Head of caudate nucleus (tissue), 42 donors: ENCODE measurements around the gene APBB1.

Experiments used
- DNase-seq, 42 donors: peaks; one replicate each; pipeline versions ENCODE4 v3.0.0 to v3.0.0-alpha.2; 2020 to 2021; ENCODE audit warnings: mixed read lengths in 7 of 42
- intact Hi-C: fragments of 100-400 bp; cut with DNase I; formaldehyde crosslinking; loops from one replicate; pipeline ENCODE4 v1.15.0; 2022

APBB1 gene

DNA sequence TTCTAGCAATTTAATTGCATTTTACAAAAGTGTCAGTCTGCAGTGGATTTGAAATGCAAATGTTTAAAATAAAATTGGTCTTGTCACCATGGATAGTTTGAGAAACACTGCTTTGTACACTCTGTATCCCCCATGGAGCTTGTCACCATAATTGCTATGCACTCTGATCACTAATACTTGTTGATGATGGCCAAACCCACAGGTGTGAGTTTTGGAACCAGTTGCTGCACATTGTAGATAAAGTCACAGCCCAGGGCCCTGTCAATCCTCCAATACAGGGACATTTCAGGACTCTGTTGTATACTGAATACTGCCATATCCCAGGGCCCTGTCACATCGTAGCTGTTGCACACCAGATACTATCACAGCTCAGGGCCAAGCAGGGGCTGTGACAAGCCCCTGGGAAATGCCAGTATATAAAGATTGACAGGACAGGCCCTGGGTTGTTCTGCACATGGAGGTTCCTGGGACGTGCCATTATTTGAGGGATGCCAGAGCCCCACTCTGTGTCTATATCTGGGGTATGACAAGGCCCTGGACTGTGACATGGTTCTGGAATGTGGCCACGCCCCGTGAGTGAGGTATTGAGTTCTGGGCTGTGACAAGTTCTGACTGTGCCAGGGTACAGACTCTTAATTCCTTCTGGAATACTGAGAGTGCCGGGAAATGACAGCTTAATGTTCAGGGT is 56.6 kb downstream of the APBB1 start:
- intact Hi-C loops = no loop called here
- no peak for DNase-seq

GRCh38 chr11:6360183-6360582 is 58.7 kb downstream of the APBB1 start:
- intact Hi-C loops = no loop called here
- DNase-seq = no peak

DNA sequence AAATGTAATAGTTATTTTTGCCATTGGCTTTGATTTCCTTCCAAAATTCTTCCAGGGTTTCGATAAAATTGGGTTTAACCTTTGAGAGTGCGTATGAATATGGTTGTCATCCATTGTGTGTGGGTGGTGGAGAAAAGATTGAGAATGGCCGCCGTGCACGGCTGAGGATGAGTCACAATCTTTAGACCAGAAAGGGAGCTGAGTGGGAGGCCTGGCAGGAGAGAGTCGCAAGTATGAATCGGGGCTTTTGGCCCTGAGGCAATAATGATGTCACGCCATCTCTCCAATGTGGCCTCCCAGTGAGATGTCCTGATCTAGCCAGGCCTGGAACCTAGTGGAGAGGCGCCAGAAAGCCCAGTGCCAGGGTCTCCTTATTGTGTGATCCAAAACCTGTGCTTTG is 61.7 kb downstream of the APBB1 start:
- peak in 35 of 42 donors; percentile 7 to 82 (median 44) for DNase-seq
- intact Hi-C loops = loop anchor here (10.0 kb wide), 2 partner anchors 102 to 332 kb away; partner anchors contain the start of gene CCKBR

DNA sequence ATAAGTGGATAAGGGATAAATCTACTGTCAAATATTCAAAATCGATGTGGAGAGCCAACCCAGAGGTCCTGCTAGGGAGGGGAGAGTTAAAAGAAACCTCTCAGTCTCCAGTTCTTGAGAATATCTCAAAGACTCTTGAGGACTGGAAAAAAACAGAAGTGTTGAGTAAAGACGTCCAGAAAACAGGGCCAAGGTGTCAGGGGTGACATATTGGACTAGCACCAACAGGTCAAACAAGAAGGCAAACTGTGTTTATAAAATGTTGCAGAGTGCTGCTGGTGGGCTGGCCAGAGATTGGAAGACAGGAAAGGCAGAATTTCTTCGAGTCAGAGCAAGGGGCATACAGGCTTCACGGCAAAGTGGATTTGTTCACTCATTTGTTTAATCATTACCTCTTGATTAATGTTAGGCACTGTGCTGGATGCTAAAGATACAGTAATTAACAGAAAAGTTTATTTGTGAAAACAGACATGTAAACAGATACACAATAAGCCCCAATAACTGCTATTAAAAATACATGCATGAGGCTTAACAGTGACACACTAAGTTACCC is 62.3 kb downstream of the APBB1 start:
- DNase-seq = no peak
- intact Hi-C loops = loop anchor here (10.0 kb wide), 2 partner anchors 102 to 332 kb away; partner anchors contain the start of gene CCKBR

- intact Hi-C loops = loop anchor here (10.0 kb wide), 2 partner anchors 100 to 330 kb away; partner anchors contain the start of gene CCKBR
- no peak for DNase-seq
Observed at GRCh38 chr11:6354651-6355485, 64.0 kb downstream of the APBB1 start.

- peak in 35 of 42 donors; percentile 12 to 72 (median 32) for DNase-seq
- intact Hi-C loops = loop anchor here (10.0 kb wide), 2 partner anchors 99 to 329 kb away; partner anchors contain the start of gene CCKBR
Observed at GRCh38 chr11:6353367-6353987, 65.4 kb downstream of the APBB1 start.

DNA sequence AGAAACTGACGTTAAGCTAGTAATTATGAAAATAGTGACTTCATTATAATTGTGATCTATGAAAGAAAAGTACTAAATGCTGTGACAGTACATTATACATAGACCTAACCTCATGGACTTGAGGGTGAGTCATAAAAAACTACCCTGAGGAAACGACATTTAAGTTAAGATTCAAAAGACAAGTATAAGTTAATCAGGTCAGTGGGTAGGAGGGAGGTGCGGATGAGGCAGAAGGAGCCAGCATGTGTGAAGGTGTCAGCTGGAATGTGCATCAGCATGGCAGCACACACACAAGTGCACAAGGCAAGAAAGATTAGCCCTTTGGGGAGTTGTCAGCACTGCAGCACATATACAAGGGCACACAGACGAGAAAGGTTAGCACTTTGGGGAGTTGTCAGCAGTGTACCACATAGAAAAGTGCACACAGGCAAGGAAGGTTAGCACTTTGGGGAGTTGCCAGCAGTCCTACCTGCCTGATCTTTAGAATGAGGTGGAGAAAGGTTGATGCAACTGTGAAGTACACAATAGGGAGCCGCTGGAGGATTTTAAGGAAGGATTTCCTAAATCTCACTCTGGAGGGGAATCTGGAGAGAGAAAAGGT is 67.0 kb downstream of the APBB1 start:
- intact Hi-C loops = loop anchor here (10.0 kb wide), 2 partner anchors 97 to 327 kb away; partner anchors contain the start of gene CCKBR
- peak in 3 of 42 donors; percentile 22 to 38 (median 26) for DNase-seq

GRCh38 chr11:6350486-6350885 is 68.4 kb downstream of the APBB1 start:
- no peak for DNase-seq
- intact Hi-C loops = loop anchor here (10.0 kb wide), 2 partner anchors 96 to 326 kb away; partner anchors contain the start of gene CCKBR

DNA sequence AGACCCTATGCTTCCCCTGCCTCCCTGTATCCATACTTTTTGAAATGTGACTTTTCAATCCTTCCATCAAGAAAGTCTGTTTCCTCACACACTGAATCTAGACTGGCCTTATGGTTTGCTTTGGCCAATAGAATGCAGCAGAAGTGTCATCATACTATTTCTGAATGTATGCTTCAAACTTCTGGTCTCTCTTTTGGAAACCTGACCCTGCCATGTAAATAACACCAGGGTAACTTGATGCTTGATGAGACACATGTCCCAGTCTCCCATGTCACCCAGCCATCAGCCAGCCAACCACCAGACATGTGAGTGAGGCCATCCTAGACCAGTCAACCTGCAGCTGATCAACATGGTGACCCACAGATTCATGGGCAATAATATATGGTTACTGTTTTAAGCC is 68.9 kb downstream of the APBB1 start:
- intact Hi-C loops = loop anchor here (10.0 kb wide), 2 partner anchors 95 to 325 kb away; partner anchors contain the start of gene CCKBR
- no peak for DNase-seq

GRCh38 chr11:6345366-6345765 is 73.5 kb downstream of the APBB1 start:
- intact Hi-C loops = no loop called here
- no peak for DNase-seq
